Cardiac muscle cell (in vitro differentiated cells and primary cell): ENCODE data around the gene XPO4. TPM values are rescaled to one million over a fixed set of nuclear protein-coding genes. Genes with fewer than 3 reads are reported as not detected.

Source experiments
- DNase-seq, 2 donors: peaks; one replicate each; pipeline versions ENCODE4 v3.0.0 to v3.0.0-alpha.2; 2010 to 2017; ENCODE audit warnings: low read depth in 1 of 2, low spot score in 1 of 2
- H3K27ac ChIP-seq: fragments of 200-600 bp; sonication (generic); 2 replicates; pipeline ENCODE4 v1.5.1; 2016
- H3K27me3 ChIP-seq: fragments of 200-600 bp; sonication (generic); 2 replicates; pipeline ENCODE4 v1.6.0; 2016; ENCODE audit warnings: control low read depth
- H3K36me3 ChIP-seq: fragments of 200-600 bp; sonication (generic); 2 replicates; pipeline ENCODE4 v1.5.1; 2016; ENCODE audit warnings: control low read depth
- H3K4me1 ChIP-seq: fragments of 200-600 bp; sonication (generic); 2 replicates; pipeline ENCODE4 v1.8.1; 2017; ENCODE audit warnings: low read depth, mild to moderate bottlenecking, mixed run types
- H3K4me3 ChIP-seq: fragments of 200-600 bp; sonication (generic); 2 replicates; pipeline ENCODE4 v1.5.1; 2016; ENCODE audit warnings: mild to moderate bottlenecking
- H3K9me3 ChIP-seq: fragments of 200-600 bp; sonication (generic); 2 replicates; pipeline ENCODE4 v1.5.1; 2017; ENCODE audit warnings: low read depth, mild to moderate bottlenecking, control low read depth
- CTCF ChIP-seq: IDR thresholded peaks from 2 replicates; pipeline ENCODE4 v1.5.1; 2012; ENCODE audit warnings: low read depth, mild to moderate bottlenecking, low read length
- polyA plus RNA-seq: library from polyadenylated mRNA; unstranded; fragments of >200 nt; fragmentation: Nextera tagmentation; extraction: Ambion mirVana; gene quantifications from 2 replicates; pipeline ENCODE4 v1.2.1, GENCODE V29; 2016
- total RNA-seq: library from RNA; depleted of rRNA; stranded (reverse); fragments of >200 nt; gene quantifications from 2 replicates; pipeline ENCODE4 v1.2.3, GENCODE V29; 2016

Gene XPO4
- total and polyA plus RNA-seq, 2 experiments from 2014 or later, result 51.8 to 177 TPM

- peak within 1 kb of the TSS; percentile 27 for H3K4me3 ChIP-seq
- peaks cover 6% of the 10 kb centered on the region for H3K4me1 ChIP-seq
- peak within 1 kb of the TSS; percentile 86 for H3K27ac ChIP-seq
- no peaks in the 10 kb centered on the region for H3K9me3 ChIP-seq
- H3K36me3 ChIP-seq, result peaks cover 6% of the 10 kb centered on the region
- TF ChIP-seq CTCF, result no peak
- peak; percentile 94 to 97 for DNase-seq
- H3K27me3 ChIP-seq, result no peaks in the 10 kb centered on the region
These were observed 129.1 kb downstream of the XPO4 start, which contains the start of gene EEF1AKMT1 for GRCh38 chr13:20773194-20774080. Gene EEF1AKMT1 (minus strand): TSS chr13:20773961. CDS start chr13:20757598, 16,363 bp downstream.

- no peak for TF ChIP-seq CTCF
- Histone ChIP-seq H3K4me1 (peaks cover 6% of the 10 kb centered on the region), H3K27me3 (no peaks in the 10 kb centered on the region), H3K4me3 (peak overlapping the region; percentile 27), H3K27ac (peak overlapping the region; percentile 81), H3K36me3 (peaks cover 6% of the 10 kb centered on the region), H3K9me3 (no peaks in the 10 kb centered on the region)
- peak in 1 of 2 donors; percentile 67 for DNase-seq
These were observed 130.0 kb downstream of the XPO4 start for GRCh38 chr13:20772401-20773131.

GRCh38 chr13:20769834-20770233 is 132.7 kb downstream of the XPO4 start:
- Histone ChIP-seq H3K9me3 (no peaks in the 10 kb centered on the region), H3K4me3 (no peak overlapping the region), H3K4me1 (peaks cover 6% of the 10 kb centered on the region), H3K27ac (no peak overlapping the region), H3K27me3 (no peaks in the 10 kb centered on the region), H3K36me3 (no peaks in the 10 kb centered on the region)
- DNase-seq, result no peak
- no peak for TF ChIP-seq CTCF

GRCh38 chr13:20769091-20769490 is 133.5 kb downstream of the XPO4 start:
- TF ChIP-seq CTCF, result no peak
- H3K4me3 ChIP-seq, result no peak overlapping the region
- peaks cover 6% of the 10 kb centered on the region for H3K4me1 ChIP-seq
- no peak overlapping the region for H3K27ac ChIP-seq
- H3K36me3 ChIP-seq, result no peaks in the 10 kb centered on the region
- no peaks in the 10 kb centered on the region for H3K27me3 ChIP-seq
- no peaks in the 10 kb centered on the region for H3K9me3 ChIP-seq
- peak in 1 of 2 donors; percentile 10 for DNase-seq

- Histone ChIP-seq H3K27ac (no peak overlapping the region), H3K4me3 (no peak overlapping the region), H3K36me3 (no peaks in the 10 kb centered on the region), H3K9me3 (no peaks in the 10 kb centered on the region), H3K27me3 (no peaks in the 10 kb centered on the region), H3K4me1 (no peaks in the 10 kb centered on the region)
- TF ChIP-seq CTCF, result no peak
- DNase-seq, result no peak
These were observed 135.1 kb downstream of the XPO4 start for GRCh38 chr13:20767309-20767943.
